ENCODE measurements around the gene RSRP1.
"Not testable (repeated sequence)": the region's sequence is repeated elsewhere in the genome, so short reads cannot be mapped to it uniquely, and the experiment has no call there.

DNA sequence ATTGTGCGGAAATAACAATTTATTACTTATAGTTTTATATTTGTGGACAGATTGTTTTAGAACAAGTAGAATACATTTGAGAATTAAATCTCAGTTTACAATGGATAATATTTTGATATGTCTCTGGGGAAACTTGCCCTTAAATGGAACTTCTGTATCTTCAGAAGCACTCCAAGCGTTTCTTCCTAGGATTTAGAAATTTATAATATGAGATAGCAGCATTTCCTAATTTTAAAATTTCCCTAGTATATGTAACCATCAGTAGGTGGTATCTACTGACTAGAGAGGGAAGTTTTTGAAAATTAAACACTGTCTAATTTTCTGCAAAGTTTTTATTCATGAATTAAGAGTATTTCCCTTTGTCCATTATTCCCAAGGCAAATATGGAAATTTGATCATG lies 46.2 kb upstream of the RSRP1 start:
- TF ChIP-seq ZNF274 (IDR thresholded peaks at IDR 0.05; ENCODE audit: low read depth, low read length); YY1 (IDR thresholded peaks at IDR 0.05; ENCODE audit: insufficient read depth, insufficient read length); SUZ12 (IDR thresholded peaks at IDR 0.05; ENCODE audit: extremely low read depth, insufficient read depth, insufficient read length): not testable (repeated sequence)
